DMS53 treated with DMSO at 0.1 percent for 48 hours (cell line): Measurements from ENCODE around the gene SLC29A1.
"Not testable (repeated sequence)": the region's sequence is repeated elsewhere in the genome, so short reads cannot be mapped to it uniquely, and the experiment has no call there.

Source experiments
- DNase-seq: peaks from one replicate; lab custom pipeline; 2025; ENCODE audit not compliant: unreplicated experiment; lab: John Stamatoyannopoulos, UW

Gene SLC29A1

GRCh38 chr6:44223319-44224028 lies at the start of gene SLC29A1:
TSS of gene SLC29A1 (plus strand) at chr6:44223595. CDS start at chr6:44227314, 3,719 bp downstream.
- DNase-seq, result peak; percentile 47

GRCh38 chr6:44176130-44176761 lies 47.1 kb upstream of the SLC29A1 start:
- DNase-seq, result no peak

GRCh38 chr6:44176762-44177509 lies 46.5 kb upstream of the SLC29A1 start:
- no peak for DNase-seq

- DNase-seq, result no peak
Measured at GRCh38 chr6:44177691-44178423, 45.5 kb upstream of the SLC29A1 start.

GRCh38 chr6:44178424-44179071 lies 44.8 kb upstream of the SLC29A1 start:
- no peak for DNase-seq

GRCh38 chr6:44179072-44179536 lies 44.3 kb upstream of the SLC29A1 start:
- DNase-seq, result no peak

GRCh38 chr6:44179648-44180047 lies 43.7 kb upstream of the SLC29A1 start:
- DNase-seq, result no peak

- no peak for DNase-seq
Measured at GRCh38 chr6:44180406-44180805, 43.0 kb upstream of the SLC29A1 start.

GRCh38 chr6:44180886-44181285 lies 42.5 kb upstream of the SLC29A1 start:
- DNase-seq, result no peak

GRCh38 chr6:44181784-44182183 lies 41.6 kb upstream of the SLC29A1 start:
- DNase-seq, result not testable (repeated sequence)

- DNase-seq, result no peak
Measured at GRCh38 chr6:44182911-44183390, 40.4 kb upstream of the SLC29A1 start.

GRCh38 chr6:44183783-44184182 lies 39.6 kb upstream of the SLC29A1 start:
- DNase-seq, result no peak

GRCh38 chr6:44185356-44185755 lies 38.0 kb upstream of the SLC29A1 start:
- DNase-seq, result not testable (repeated sequence)

- no peak for DNase-seq
Measured at GRCh38 chr6:44185953-44186634, 37.3 kb upstream of the SLC29A1 start.

GRCh38 chr6:44186635-44187025 lies 36.8 kb upstream of the SLC29A1 start:
- DNase-seq, result no peak

- no peak for DNase-seq
Measured at GRCh38 chr6:44188819-44189218, 34.6 kb upstream of the SLC29A1 start.

GRCh38 chr6:44189257-44189656 lies 34.1 kb upstream of the SLC29A1 start:
- no peak for DNase-seq

GRCh38 chr6:44190715-44191114 lies 32.7 kb upstream of the SLC29A1 start:
- no peak for DNase-seq

GRCh38 chr6:44192428-44193041 lies 30.9 kb upstream of the SLC29A1 start:
- no peak for DNase-seq
